Stimulated activated naive CD4-positive, alpha-beta T cell (primary cell): Measurements from ENCODE around the gene KIAA1614.
"Not testable (repeated sequence)": the region's sequence is repeated elsewhere in the genome, so short reads cannot be mapped to it uniquely, and the experiment has no call there.

ENCODE experiments used
- DNase-seq, 6 experiments: peaks; one replicate each; lab custom pipeline; 2025; lab: John Stamatoyannopoulos, UW

The KIAA1614 gene

DNA sequence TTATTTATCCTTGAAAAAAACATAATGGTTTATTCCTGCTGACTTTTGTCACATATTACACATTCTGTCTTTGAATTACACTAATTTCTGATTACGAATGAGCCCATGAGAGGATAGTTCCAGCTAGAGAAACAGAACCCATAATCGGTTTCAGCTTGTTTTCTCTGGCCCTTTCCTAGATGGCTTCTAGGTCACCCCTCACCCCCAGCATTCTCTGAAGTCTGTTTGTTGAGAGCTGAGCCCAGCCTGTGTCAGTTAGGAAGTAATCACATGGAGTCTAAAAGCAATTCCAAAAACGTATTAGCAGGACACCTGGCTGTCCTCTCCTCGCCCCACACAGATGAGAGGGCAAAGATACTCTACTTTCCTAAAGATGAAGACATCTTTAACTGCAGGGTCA is 48.9 kb downstream of the KIAA1614 start:
- no peak for DNase-seq

DNA sequence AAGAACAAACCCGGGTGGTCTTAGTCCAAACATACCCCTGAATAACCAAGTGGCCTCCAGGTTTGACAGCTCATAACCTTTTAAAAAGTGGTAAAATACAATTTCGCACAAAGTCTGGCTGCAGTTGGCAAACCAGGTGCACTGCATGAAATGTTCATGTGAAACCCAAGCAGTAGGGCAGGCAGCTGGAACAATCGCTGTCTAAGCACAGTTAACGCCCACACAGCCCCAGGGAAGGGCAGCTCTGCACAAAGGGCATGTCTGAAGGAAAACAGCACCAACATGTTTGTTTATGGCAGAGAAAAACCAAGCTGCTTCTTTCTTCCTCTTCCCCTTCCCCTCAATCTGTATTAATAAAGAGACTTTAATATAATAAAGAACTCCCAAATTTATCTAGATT is 49.5 kb downstream of the KIAA1614 start:
- DNase-seq: no peak

DNA sequence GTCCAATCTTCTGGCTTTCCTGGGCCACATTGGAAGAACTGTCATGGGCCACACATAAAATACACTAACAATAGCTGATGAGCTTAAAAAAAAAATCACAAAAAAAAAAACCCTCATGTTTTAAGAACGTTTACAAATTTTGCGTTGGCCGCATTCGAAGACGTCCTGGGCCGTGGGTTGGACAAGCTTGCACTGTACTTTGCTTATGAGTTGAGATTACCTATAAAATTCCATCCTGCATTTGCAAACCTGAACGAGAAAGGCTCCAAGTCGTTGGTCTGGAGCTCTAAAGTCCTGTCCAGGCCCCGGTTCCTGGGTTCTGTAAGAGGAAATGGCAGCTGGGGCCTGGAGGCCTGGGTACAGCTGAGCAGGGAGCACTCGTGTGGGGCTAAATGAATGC is 51.4 kb downstream of the KIAA1614 start:
- no peak for DNase-seq

DNA sequence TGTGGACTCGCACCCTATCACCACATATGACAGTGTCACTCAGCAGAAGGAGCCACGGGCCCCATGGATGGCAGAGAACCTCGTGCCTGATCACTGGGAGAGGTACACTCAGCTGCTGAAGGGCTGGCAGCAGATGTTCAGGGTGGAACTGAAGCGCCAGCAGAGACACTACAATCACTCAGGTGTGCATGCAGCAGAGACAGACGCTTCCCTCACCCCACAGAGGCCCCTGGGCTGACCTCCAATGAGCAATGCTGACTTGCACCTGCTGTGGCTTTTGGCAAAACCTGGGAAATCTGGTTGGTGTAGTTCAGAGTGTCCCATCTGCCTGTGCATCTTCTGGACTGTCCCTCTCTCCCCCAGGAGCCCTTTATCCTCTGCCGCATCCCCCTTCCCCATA is 51.9 kb downstream of the KIAA1614 start:
- DNase-seq: no peak

DNA sequence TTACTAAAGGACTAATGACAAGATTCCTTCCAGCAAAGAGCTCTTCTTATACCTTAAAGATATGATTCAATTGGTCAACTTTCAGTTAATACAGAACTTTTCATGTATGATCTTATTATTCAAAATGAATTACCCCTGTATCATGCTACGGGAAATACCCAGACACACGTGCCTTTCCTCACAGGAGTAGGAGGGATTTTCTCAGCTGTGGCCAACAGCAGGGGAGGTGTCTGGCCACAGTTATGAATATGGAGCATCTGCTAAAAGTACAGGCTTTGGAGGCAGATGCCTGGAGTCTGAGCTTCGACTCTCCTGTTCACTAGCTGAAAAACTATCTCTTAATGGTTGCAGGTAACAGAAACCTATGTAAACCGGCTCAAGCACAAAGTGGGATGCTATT is 53.6 kb downstream of the KIAA1614 start:
- DNase-seq: no peak

DNA sequence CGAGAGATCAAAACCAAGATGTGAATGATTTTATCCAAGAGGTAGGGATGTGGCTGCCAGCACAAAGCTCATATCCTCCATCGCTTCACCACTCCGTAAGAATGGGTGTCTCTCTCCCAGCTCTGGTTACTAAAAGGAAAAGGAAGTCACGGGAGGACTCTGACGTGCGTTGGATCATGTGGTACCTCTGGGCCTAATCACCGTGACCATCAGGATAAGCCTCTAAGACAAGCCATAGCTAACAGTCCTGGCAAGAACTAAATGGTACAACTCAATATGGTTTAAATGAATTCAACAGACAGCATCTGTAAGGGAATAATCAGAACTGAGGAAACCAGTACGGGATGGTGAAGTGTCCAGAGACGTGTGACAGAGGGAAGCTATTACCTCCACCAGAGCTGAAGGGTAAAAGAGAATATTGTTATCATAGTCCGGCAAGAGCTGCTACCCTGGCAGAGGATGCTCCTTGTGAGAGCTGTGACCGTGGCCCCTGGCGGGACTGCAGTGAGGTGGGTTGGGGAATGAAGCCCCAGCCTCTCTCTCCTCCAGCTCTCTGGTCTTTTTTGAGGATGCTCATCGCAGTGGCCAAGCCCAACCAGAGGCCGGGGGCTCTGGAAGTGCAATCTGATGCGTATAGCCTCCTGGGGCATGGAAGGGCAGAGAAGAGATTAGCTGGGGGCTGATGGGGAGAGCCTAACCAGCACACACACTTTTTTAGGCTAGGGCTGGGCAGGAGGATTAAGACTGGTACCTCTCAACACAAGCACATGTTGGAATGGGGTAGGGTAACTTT is 54.2 kb downstream of the KIAA1614 start:
- no peak for DNase-seq

DNA sequence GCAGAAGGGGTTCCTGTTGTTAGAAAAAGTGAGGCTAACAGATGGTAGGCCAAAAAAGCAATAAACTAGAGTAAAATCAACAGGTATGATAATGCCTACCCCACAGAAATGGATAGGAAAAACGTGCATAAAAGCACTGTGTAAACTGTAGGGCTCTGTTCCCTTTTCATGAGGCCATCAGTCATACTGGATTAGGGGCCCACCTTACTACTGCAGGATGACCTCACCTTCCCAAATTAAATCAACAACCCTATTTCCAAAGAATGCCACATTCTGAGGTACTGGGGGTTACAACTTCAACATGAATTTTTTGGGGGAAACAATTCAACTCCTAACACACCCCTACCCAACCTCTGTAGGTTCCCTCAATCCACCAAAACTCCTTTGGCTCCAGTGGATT is 54.9 kb downstream of the KIAA1614 start:
- DNase-seq: no peak

DNA sequence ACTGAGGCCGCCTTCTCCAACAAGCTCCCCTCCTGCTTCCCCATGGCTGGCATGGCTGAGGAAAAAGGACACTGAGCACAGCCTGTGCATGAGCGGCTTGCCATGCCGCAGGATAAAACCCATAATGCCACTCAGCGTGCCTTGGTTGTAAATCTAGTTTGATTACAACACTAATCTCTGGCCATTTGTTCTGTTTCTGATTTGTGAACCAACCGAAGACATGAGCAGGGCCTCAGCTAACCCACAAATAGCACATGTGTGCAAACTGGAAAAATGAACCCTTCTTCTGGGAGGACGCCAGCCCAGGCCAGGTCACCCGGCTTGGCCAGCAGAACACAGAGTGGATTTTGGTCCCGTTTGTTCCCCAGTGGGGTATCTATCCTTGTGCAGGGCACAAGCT is 56.1 kb downstream of the KIAA1614 start:
- not testable (repeated sequence) for DNase-seq

DNA sequence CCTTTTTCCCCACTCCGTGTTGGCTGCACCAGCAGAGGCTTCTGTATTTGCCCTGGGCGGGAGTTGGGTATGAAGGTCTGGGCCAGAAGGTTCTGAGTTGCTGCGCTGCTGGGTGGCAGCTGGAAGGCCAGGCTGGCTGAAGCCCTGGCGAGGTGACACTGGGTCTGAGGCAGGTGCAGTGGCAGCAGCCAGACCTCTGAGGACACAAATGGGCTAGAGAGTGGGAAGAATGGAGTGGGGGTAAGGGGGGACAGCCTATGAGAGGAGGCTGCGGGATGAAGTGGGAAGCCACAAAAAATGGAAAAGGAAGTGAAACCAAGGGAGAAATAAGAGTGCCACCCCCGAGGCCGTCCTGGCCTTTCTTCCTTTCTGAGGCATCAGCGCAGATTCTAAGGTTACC is 56.7 kb downstream of the KIAA1614 start:
- DNase-seq: no peak

DNA sequence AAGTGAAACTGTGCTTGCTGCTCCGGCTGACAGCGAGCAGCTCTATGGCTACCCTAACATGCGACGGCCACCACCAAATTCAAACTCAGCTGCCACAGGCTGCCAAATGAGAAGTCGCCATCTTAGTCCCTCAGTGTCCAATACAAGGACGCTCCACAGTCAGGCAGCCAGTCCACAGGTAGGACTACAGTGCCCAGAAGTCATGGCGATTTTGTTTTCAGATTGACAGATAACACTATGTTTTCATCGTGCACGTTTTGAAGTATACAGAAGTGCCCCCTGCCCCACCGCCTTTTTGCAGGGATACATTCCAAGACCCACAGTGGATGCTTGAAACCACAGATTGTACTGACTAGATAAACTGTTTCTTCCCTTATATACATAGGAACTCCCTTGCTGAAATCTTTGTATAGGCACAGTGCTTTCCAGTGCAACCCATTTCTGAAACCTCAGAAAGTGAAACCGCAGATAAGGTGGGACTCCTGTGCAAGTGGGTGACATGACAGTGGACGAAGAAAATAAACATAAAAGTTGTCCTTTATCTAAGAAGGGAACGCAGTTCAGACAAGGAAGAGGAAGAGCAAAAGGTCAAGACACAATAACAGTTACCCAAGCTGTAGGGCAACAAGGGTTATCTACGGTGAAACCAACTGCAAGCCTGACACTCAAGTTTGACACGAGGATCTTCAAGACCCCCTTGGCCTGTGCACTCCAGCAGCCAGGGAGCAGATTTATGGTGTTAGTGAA is 57.8 kb downstream of the KIAA1614 start:
- DNase-seq: no peak

DNA sequence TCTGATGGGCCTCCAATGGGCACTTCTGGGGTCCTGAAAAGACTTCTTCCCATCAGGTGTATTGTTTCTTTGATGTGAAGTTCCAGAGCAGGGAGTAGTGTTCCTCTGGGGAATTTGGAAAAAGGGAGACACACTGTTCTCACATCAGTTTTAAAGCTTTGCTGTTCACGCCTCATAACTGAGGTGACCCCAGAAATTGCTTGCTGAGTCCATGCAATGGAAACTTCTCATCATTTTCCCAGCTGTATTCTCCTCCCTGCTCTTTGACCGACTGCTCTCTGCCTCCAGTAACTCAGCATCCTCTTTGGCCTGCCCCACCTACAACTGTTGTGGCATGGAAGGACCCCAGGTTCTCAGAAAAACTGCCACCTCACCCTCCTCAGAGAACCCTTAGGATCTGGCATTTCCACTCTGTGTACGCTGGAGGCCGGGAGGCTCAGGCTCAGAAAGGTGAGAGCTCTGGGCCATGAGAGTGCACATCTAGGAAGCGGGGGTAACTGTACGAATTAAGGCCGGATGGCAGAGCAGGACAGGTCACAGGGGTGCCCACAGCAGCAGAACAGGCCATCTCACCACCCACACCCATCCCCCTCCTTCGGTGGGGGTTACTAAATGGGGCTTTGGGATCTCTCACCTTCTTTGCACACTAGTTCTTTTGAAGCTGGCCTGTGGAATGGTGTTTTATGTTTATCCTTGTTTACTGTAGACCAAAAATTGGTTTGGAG is 58.7 kb downstream of the KIAA1614 start:
- DNase-seq: no peak

DNA sequence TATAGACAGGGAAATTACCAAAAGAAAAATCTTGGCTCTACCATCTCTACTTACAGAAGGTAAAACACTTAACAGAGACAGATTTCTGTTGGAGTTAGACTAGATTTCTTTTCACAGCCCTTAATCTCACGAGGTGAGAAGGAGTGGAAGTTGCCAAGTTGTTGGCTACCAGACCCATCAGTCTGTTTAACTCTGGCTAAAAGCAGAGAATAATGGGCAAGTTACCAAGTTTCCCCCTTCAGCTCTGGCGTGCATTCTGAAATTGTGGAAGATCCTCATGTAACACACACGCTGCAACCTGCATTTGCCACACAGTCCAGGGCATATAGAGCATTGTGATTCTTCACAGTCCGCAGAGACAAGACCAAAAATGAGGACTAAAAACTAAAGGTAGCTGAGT is 60.7 kb downstream of the KIAA1614 start:
- DNase-seq: no peak

DNA sequence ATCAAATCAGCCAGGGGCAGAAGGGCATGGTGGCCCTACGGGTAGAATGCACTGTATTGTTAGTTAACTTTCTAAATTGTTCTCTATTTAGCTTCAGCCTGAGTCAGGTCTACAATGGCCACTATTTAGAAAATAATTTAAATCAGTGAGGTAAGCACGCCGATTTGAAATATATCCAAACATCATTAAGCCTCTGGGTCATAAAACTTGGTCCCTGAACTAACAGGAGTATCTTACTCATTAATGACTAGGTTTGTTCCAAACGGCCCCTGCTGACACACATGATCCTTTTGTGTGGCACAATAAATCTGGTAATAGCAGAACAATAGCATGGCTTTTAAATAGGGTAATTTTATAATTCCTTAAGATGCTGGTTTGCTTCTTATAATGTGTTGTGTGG is 61.5 kb downstream of the KIAA1614 start:
- DNase-seq: no peak

DNA sequence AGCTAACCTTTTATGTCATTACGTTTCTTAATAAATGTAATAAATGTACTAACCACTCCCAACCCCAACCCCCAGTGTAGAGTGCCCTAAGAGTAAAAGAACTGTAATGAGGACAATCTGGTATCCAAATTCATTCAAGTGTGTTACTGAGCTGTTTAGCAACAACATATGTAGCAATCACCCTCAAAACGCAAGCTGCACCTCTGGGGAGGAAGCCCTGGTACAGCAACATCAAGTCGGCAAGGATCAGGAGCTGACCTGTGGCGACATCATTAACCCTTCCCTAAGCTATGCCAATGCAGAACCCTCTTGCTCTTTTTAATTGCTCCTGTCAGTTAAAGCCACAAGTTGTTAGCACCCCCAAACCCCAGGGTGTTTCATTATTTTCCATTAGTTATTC is 62.9 kb downstream of the KIAA1614 start:
- no peak for DNase-seq

DNA sequence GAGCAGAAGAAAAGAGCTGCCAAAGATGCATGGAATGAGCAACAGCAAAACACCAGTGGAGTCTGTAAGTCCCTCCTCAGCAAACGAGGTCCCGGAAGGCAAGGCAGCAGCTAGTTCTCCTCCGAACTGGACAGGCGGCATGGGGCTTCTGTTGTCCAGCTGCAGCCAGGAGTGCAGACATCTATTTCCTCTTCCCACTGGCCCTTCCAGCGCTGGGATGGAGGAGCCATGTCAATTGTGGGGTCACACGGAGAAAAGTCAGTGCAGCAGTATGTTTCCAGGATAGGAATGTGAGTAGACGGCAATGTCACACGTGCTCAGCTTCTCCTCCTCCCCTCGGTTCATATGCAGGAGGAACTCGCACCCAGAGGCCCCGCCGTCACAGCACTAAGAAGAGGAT is 63.5 kb downstream of the KIAA1614 start:
- no peak for DNase-seq

DNA sequence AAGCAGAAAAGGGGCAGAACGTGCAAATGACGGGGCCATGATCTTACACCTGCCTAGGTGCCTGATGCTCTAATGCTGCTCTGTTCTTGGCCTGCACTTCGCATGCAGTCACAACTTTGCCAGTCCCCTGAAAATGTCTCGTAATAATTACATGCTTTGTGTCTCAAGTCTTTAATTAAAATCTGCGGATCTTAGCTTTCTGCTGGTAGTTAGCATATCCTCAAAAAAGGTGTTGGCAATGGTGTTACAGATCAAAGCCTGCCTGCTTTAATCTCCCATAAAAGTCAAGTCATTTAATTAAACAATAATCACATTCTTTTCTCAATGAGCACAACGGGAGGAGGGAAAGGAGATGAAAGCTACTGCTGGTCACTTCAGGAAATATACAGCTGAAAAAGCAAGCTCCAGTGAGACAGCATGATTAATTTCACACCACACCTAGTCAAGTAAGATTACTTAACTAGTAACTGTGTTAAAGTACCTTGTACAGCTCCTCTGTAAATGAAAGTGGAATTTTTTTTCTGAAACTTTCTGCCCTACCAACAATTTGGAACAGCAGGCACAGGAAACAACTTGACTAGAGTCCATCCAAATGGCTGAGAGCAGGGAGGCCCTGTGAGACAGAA is 64.1 kb downstream of the KIAA1614 start:
- no peak for DNase-seq

DNA sequence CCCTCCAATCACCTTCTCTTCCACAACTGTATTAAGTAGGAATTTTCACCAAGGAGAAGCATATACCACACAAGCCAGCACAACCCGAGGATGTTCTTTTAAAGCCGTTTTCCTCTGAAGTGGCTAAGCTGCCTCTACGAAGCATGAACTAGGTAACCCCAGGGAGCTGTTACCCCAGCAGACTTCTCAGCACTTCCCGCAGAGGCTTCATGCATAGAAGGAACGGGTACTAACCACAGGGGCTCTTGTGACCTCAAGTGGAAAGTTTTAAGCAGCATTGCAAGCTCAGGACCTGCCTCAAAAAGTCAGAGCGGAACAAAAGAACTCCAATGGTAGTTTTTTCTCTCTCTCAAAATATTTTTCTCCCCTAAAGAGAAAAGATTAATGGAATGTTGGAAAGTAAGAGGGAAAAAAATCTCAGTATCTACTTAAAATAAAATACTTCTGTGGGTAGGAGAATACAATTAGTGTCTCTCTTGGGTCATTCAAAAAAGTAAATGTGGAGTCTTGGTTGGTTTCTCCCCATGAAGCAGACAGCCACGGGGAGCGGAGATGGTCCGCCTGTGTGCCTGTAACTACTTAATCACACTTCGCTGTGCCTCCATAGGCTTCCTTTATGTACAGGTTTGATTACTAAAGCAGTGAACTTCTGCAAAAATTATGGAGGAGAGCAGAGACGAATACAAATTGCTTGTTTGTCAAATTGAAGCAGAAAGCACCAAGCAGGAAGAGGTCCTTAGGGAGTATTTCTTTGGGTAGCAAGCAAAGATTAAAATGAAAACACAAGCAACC is 69.1 kb downstream of the KIAA1614 start:
- peak; percentile 2 to 56 (median 26) for DNase-seq

DNA sequence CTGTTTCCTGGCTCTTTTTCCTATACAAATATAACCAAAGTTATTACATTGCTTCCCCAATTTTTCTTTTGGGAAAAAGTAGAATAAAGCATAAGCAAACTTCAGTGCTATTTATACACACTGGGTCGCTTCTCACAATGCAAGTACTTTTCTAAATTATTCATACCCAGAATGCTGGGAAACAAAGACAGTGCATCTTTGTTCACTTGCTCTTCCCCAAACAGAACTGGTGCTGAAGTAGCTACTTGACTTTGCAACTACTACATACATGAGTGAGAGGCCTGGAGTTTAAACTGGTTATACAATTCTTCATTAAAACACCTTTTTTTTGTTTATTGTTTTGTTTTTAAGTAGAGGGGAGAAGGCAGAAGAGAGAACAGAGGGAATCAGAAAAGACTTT is 69.7 kb downstream of the KIAA1614 start:
- no peak for DNase-seq

DNA sequence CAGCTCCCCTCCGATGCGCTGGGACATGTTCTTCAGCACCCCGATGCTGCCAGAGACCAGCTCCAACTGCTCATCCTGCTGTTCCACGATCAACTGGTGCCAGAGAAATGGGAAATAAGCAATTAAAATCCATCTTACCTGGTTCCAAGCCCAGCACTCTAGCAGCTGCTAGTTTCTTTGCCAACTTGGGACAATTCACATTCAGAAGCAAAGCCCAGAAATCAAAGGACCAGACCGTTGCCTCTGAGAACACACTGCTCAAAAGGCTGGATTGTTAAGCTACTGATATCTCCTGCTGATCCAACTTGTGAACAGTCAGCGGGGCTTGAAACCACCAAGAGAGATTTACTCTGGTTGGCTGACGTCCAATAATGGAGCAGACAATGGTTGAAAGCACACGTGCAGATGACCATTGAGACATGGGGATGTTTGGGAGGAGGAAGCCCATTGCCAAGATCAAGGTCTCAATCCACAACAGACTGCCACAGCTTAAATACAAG is 75.6 kb downstream of the KIAA1614 start:
- DNase-seq: no peak

DNA sequence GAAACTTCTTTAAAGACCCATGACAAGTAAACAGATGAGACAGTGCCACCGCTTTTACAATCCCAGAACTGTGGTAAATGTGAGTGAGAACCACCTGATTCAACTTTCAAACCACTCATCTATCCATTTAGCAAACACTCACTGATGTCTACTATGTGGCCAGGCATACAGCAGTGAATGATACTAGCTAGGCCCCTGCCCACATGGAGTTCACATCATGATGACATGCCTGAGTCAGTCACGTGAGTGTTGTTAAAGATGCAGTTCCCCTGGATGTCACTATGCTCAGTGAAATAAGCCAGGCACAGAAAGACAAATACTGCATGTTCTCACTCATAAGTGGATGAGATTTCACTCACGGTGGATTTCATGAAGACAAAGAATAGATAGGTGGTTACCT is 81.6 kb downstream of the KIAA1614 start:
- no peak for DNase-seq

DNA sequence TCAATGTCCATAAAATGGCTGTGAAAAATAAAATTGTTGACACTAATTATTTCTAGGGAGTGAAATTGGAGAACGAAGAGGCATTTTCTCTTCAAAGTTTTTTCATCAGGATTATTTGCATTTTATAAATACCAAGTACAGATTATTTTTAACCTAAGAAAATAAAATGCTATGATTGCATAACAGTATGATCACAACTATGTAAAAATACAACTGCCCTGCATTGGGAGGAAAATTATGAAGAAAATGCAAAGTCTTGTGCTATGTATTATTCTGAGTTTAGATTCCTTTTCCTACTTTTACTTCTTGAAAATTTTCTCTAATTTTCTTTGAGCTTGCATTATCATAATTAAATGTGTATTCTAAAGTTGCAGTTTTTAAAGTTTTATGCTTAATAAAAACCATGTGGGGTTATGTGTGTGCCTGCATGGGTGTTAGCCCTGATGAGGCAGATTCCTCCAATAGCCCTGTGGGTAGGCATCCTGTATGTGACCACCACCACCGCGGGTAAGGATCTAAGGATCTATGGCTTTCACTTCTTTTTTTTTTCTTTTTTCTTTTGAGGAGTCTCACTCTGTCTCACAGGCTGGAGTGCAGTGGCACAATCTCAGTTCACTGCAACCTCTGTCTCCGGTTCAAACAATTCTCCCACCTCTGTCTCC is 85.3 kb downstream of the KIAA1614 start:
- DNase-seq: no peak
